SIG-M5 treated with dmso at 0.1 percent for 504 hours (cell line): ENCODE results near the gene PSMB8.
"Not testable (repeated sequence)": the region's sequence is repeated elsewhere in the genome, so short reads cannot be mapped to it uniquely, and the experiment has no call there.

Experiments
- DNase-seq: peaks from one replicate; lab custom pipeline; 2025; ENCODE audit not compliant: unreplicated experiment; lab: John Stamatoyannopoulos, UW

The PSMB8 gene

GRCh38 chr6:32843979-32844838, at the start of gene PSMB8:
Gene PSMB8 (minus strand): TSS chr6:32844047. CDS start chr6:32843996, 51 bp downstream.
- peak; percentile 95 for DNase-seq

GRCh38 chr6:32890831-32891230, 47.0 kb upstream of the PSMB8 start:
- peak; percentile 4 for DNase-seq

DNA sequence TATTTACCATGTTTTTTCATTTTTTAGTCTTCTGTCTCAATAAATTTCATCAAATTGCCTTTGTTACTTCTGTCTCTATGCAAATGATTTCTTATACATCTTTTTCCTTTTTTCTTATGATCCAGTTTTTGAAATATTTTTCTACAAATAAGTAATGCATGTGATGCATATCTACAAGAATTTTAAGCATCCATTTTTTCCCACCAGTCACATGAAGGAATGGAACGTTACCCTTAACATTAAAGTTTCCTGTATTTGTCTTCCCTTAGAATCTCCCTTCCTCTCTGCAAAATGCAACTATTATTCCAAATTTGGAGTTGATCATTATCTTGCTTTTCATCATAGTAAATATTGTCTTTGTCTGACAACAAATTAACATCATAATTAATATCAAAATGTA, 45.7 kb upstream of the PSMB8 start:
- DNase-seq = no peak

DNA sequence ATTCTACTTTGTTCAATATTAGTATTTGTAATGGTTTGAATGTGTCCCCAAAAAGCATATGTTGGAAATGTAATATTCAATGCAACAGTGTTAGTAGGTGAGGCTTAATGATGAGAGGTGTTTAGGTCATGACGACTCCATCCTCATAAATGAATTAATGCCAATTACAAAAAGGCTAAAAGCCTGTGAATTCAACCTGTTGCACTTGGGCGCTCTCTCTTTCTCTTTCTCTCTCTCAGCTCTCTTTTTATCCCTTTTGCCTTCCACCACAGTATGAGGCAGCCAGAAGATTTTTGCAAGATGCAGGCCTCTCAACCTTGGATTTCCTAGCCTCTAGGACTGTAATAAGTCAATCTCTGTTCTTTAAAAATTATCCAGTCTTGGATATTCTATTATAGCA, 44.7 kb upstream of the PSMB8 start:
- no peak for DNase-seq

GRCh38 chr6:32887616-32888015, 43.8 kb upstream of the PSMB8 start:
- DNase-seq = no peak

GRCh38 chr6:32886681-32887383, 43.0 kb upstream of the PSMB8 start:
- no peak for DNase-seq

- peak; percentile 66 for DNase-seq
These were observed 41.9 kb upstream of the PSMB8 start for GRCh38 chr6:32885698-32886286.

DNA sequence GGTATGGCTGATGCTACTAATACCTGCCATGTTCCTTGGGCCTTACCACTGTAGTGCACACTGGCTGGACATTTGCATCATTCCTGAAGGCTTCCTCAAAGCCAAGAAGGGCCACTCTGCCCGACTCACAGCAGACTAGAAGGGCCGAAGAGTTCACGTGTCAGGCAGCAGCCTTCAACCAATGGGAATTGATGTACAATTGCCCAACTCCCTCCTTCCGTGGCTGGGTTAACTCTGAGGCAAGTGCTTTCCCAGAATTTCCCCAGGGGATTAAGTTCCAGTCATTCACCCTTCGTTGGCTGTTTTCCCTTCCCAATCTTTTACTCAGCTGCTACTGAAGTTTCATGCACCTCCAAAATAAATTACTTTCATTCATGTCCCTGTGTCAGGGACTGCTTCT, 39.9 kb upstream of the PSMB8 start:
- DNase-seq = no peak

GRCh38 chr6:32882879-32883250, 39.0 kb upstream of the PSMB8 start:
- DNase-seq = no peak

- DNase-seq = not testable (repeated sequence)
These were observed 37.1 kb upstream of the PSMB8 start for GRCh38 chr6:32880962-32881361.

DNA sequence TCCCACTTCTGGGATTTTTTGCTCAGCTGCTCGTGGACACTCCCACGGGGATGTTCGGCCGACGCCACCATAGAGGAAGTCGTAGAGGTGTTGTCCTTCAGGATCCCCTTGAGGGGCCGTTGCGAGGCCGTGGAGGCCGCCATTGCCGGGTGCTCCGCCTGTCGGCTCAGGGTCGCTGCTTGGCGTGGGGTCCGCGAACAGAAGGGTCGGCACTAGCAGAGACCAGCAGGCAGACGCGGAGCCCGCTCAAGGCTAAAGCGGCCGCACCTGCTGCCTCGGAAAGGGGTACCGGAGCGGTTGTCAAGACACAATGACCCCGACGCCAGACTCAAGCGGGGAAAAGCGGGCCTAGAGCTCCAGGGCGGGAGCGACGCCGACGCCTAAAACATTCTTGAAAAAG, 35.8 kb upstream of the PSMB8 start:
- DNase-seq = no peak

DNA sequence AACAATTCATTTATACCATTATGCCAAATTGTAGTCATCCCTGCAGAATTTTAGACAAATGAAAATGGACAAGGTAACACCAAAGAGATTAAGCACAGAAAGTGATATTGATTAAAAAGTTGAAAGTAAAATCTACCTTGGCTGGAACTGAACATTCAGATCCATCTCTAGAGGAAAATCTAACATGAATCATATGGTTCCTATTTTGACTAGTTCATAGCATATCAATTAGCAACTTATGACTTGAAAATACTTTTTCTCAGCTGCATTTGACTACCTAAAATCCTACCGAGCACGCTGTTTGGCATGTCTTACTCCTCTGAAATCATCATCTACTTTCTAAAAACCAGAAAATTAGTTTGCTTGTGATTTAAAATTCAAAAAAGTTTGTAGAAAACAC, 32.8 kb upstream of the PSMB8 start:
- no peak for DNase-seq

GRCh38 chr6:32873947-32874346, 30.1 kb upstream of the PSMB8 start:
- not testable (repeated sequence) for DNase-seq

DNA sequence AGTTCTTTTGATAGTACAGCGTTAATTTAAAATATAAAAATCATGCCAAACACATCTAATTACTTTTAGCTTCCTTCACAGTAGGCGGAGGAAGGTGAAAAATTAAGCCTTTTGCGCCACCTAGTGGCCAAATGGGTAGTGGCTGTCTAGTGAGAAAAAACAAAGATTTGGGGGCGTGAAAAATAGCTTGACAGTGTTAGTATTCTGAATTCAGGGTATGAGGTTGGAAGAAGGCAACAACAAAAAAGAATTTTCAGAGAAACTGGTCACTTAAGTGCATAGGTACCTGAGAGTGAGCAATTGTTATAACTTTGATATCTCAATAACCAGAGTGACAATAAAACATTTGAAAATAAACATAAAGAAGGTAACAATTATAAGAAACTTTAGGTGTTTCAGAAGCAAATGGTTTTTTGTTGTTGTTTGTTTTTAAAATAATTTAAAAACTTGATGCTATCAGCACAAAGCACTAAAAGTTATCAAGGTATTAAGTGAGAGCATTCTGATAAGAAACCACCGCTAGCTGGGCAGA, 24.5 kb upstream of the PSMB8 start:
- peak; percentile 54 for DNase-seq

- DNase-seq = no peak
These were observed 23.9 kb upstream of the PSMB8 start for GRCh38 chr6:32867554-32868256.

GRCh38 chr6:32867022-32867477, 23.2 kb upstream of the PSMB8 start:
- DNase-seq = peak; percentile 12

DNA sequence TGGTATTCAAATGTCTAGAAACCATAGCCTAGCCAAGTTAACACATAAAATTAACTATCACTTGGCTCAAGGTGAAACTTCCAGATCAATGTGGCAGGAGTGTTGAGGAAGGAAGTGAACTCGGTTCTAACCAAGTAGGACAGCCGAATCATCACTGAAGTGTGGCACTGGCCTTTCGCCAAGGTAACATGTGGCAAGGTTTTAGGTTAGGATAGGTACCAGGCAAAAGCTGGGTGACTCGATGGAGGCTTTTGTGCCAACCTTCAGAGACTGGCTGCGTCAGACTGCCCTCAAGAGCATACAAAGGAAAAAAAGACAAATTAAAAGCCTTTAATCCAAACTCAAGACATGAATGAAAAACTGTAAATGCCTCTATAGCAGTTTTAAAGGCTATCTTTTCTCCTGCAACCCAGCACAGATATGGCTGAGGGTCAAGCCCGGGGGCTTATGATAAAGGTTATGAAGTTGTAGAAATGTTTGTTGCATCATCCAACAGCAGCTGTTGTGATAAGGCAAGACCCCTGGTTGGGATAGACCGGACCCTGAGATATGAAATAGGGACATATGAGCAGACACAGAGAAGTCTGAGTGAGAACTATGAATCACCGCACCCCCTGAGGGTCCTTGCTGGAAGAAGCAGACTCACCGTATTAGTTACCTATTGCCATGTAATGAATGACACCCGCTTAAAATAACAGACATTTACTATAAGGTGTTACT, 22.0 kb upstream of the PSMB8 start:
- no peak for DNase-seq

DNA sequence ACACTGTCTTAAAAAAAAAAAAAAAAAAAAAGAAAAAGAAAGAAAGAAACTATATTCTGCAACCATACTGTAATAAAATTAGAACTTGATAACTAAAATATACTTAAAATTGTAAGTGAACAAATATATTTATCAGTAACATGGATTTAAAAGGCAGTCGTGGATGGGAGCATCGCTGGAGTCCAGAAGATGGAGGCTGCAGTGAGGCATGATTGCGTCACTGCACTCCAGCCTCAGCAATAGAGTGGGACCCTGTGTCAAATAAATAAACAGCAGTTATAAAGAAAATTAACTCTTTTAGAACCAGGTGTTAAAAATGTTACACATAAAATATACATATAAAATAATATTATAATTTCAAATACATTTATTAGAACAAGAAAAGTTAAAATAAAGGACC, 18.9 kb upstream of the PSMB8 start:
- no peak for DNase-seq

- no peak for DNase-seq
These were observed 16.8 kb upstream of the PSMB8 start for GRCh38 chr6:32860674-32861073.

DNA sequence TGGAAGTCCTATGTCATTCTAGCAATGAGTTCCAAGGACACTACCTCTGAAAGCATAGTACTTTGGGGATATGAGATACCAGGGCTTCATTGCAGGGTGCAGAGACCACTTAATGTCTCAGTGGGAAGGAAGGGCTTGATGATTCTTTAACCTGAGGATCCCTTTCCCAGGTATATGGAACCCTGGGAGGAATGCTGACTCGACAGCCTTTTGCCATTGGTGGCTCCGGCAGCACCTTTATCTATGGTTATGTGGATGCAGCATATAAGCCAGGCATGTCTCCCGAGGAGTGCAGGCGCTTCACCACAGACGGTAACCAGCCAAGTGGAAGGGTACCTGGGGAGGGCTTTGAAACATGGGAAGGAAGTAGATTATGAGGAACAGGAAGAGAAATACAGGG, 14.3 kb upstream of the PSMB8 start:
- no peak for DNase-seq
